T-helper 2 cell treated with Interferon-gamma antibody and Interleukin-4, amounts not matched to agents 100 ng/mL and 5 ng/mL, for 36 hours (primary cell): Measurements from ENCODE around the gene SORL1. TPM values are rescaled to one million over a fixed set of nuclear protein-coding genes. Genes with fewer than 3 reads are reported as not detected.

Experiments
- intact Hi-C: fragments of 100-400 bp; cut with micrococcal nuclease; formaldehyde crosslinking; loops from one replicate; pipeline ENCODE4 v1.15.1; 2023
- total RNA-seq: library from RNA; stranded (reverse); gene quantifications from 2 replicates; pipeline ENCODE4 v1.2.3, GENCODE V29; 2022

The SORL1 gene
- total RNA-seq, 1 donor from 2014 or later = 110 TPM

- intact Hi-C loops = no loop called here
These were observed 200.9 kb downstream of the SORL1 start for GRCh38 chr11:121652971-121653370.

- intact Hi-C loops = no loop called here
These were observed 202.2 kb downstream of the SORL1 start for GRCh38 chr11:121654259-121654842.

GRCh38 chr11:121654843-121655536 lies 202.9 kb downstream of the SORL1 start:
- intact Hi-C loops = loop anchor here (1.0 to 5.0 kb wide), 2 partner anchors 406 to 852 kb away; no protein-coding TSS in a partner anchor

DNA sequence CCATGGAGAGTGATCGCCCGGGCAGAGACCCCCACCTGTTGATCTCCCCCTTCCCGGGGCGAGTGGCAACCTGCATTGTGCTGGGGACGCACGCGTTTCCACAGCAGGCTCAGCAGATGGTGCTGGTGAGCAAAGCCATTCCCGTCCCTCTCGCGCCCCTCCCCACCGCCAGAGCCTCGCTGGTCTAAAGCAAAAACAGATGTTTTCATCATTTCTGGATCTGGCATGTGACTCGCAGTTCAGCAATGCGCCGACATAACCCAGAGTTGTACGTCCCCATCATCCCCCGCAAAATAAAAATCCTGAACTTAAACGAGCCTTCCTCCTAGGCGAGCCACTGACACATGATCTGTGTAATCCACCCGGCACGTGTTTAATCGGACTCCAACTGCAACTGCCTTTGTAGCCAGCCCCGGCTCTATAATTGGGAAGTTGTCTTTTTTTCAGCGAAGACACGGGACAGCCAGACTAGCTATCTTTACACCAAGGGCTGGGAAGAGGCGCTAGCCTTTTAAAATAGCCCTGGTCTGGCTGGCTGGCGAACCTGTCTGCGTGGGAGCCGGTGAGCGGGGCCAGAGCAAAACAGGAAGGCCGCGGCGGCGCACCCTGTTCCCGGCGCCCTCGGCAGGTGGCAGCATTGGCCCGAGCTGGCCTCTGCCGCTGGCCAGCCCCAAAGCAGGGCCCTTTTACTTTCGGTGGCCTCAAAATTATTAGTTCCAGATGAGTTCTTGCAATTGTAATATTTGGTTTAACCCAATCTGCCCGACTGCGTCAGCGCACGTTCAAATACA lies 203.6 kb downstream of the SORL1 start:
- intact Hi-C loops = loop anchor here (1.0 to 5.0 kb wide), 3 partner anchors 406 to 852 kb away; no protein-coding TSS in a partner anchor

DNA sequence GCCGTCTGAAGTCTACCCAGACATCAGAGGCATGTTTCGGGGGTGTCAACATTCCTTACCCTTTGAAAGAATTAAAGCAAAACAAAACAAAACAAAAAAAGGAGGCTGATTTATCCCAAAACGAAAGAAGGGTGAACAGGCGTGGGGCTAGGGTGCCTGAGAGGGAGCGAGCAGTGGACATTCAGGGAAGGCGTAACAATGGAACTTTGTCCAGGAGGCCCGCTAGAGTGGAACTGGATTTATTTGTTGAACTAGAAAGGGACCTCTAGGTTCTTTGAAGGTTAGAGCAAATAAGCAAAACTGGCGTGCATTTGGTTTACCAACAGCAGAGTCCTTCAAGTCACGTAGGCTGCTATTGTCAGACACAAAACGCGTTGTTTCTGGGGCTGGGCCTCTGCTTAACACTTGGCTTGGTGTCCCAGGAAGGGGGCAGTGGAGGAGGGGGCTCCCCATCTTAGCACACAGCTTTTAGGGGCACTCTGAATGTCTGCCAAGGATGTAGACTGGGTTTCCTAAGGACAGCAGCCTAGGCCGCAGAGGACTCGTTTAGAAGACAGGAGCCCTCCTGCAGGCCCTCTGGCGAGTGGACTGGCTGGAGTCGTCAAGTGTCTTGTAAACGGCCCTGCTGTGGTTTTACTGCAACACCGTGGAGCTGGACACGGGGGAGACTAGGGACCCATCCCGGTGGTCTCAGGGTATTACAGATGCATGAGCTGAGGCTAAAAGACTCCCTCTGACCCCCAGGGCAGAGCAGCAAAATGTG lies 204.4 kb downstream of the SORL1 start:
- intact Hi-C loops = loop anchor here (1.0 to 5.0 kb wide), 2 partner anchors 547 to 851 kb away; no protein-coding TSS in a partner anchor

DNA sequence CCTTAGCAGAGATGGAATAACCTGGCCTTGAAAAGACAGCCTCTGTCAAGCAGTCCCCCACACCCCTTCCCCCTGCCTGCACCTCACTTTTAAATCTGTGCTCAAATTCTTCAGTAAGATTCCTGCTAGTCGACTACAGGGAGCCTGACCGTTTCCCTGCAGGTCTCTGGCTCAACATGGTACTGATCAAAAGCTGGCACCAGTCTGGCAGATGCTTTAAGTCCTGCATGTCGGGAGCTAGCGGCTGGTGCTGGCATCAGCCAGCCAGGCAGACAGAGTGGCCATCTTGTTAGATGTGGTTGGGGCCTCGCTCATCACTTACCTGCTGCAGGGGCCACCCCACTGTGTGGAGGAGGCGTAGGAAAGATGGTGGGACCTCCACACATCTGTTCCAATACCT lies 205.0 kb downstream of the SORL1 start:
- intact Hi-C loops = loop anchor here (5.0 kb wide), 1 partner anchor 850 kb away; no protein-coding TSS in a partner anchor

GRCh38 chr11:121659811-121660210 lies 207.7 kb downstream of the SORL1 start:
- intact Hi-C loops = loop anchor here (5.0 kb wide), 1 partner anchor 847 kb away; no protein-coding TSS in a partner anchor

- intact Hi-C loops = no loop called here
These were observed 209.9 kb downstream of the SORL1 start for GRCh38 chr11:121661880-121662486.

- intact Hi-C loops = no loop called here
These were observed 212.0 kb downstream of the SORL1 start for GRCh38 chr11:121664144-121664543.

DNA sequence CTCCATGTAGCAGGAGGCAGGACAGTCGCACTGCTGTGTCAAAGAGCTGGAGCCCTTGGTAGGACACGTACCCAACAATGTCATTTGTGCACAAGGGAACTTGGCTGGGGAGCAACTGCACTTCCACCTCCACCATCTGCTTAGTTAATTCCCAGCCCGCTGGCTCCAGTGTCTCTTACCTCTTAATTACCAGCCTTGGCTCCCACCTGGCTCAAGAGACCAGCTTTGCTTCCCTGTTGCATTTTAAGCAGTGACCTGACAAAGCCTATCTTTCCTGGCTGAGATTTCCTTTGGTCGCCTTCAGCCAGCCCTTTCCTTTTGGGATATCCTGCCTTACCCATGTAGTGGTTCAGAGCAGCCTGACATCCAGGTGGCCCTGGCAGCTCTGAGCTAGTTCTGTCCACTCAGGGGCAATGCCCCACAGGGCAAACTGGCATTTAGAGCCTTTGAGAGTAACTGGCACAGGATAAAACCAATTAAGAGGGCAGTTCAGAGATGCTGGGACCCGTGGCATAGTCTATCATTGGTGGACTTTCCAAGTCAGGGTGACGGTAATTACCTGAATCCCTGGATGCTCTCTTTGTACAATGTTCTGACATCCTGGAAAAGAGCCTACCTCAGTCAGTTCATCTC lies 213.2 kb downstream of the SORL1 start:
- intact Hi-C loops = no loop called here

DNA sequence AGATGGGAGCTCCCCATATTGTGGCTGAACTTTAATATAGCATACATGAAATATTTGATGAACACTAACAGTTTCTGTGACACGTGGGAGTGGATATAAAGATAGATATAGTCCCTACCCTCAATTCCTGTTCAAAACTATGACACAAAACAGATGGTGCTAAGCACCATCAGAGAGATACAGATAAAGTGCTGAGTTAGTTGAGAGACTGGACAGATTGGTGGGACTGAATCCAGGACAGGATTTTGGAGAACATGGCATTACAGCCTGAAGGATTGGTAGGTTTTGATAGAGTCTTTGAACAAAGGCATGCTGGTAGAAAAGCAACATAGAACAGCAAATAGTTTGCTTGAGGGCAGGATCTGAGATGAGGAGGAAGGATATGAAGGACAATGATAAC lies 215.7 kb downstream of the SORL1 start:
- intact Hi-C loops = no loop called here

- intact Hi-C loops = no loop called here
These were observed 217.3 kb downstream of the SORL1 start for GRCh38 chr11:121669422-121669821.

DNA sequence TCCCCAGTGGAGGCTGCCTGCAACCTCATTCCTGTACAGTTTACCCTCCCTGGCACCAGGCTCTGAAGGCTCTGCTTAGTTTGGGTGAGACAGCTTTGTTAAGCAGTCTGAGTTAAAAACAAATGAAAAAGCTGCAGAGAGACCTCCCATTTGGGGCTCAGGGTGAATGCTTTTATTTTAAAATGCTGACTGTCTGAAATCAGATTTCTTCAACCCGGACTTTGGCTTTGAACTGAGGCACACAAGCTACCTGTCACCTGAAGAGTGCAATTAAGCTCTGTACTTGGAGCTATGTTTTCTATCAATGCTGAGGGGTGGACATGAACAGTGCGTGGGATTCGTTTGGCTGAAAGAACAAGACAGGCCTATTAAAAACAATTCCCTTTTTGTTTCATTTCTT lies 218.2 kb downstream of the SORL1 start:
- intact Hi-C loops = no loop called here

- intact Hi-C loops = no loop called here
These were observed 218.7 kb downstream of the SORL1 start for GRCh38 chr11:121670805-121671282.

GRCh38 chr11:121671283-121672168 lies 219.4 kb downstream of the SORL1 start:
- intact Hi-C loops = no loop called here

DNA sequence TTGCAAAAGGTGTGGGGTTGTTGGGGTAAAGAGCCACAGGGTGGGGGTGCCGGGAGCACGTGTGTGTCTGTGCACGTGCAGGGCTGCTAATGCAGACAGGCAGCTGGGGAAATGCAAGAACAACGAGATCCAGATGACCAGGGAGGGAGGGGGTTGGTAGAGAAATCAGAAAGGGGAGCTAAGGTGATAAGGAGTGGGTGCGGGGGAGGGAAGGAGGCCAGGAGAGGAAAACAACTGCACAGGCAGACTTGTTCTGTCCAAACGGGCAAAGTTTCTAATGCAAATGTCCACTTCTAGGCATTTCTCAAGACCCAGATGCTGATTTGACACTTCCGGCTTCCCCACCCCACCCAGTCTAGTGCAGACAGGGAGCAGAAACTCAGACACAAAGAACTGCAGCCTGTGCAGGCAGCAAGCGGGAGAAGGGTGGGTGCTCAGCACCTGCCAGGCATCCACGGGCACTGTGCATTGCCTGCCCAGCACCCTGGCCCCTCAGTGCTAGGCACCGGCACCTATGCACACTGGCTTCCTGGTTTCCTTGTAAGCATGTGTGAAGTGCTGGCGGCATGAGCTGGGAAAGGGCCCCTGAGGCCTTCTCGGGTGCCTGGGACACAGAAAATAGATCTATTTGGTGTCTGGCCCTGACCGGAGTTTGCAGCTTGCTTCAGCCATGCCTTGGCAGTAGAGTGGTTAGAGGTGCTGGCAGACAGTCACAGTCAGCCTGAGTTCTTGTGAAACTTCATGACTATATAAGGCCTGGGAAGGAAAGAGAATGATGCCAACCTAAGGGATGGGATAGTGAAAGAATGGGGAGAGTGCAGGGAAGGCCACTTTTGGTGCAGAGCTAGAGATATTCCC lies 220.7 kb downstream of the SORL1 start:
- intact Hi-C loops = no loop called here

DNA sequence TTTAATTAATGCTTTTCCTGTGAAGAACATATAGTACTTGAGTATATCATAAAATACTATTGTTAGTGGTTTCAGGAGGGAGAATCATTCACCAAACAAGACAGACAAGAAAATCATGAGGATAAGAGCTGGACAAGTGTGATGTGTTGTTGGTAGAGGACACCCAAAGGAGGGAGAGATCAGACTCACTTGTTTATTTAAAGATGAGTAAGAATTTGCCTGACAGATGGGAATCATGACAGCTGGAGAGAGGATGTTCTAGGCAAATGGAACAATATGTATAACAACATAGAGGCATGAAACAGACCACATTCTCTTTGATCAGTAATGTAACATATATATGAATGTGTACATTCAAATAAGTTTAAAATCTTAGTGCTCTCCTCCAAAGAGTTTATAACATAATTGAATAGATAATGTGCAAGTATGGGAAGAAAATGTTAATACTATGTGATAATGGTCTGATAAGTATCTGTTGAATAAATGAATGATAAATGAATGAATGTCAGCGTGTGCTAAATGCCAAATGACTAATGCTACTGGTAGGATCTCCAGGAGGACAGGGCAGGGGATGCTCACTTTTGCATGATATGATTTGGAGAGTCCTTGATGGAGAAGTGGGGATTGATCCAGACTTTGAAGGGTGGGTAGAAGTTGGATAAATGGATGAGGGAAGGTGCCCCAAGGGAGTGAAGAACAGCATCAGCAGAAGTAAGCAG lies 229.6 kb downstream of the SORL1 start:
- intact Hi-C loops = no loop called here
